Stomach (tissue), 4 donors: ENCODE results near the gene KRTAP13-2.

Source experiments
- CTCF ChIP-seq, 7 experiments: fragments of 450-650 bp in 4 of 7; fragments of 200-600 bp in 3 of 7; sonication (generic) in 3 of 7; IDR thresholded peaks; one replicate each; pipeline ENCODE4 v1.5.1; 2016 to 2019; ENCODE audit warnings: antibody characterized with exemption in 7 of 7, control low read depth in 2 of 7, mild to moderate bottlenecking in 1 of 7
- POLR2A ChIP-seq, 4 donors: fragments of 450-650 bp; IDR thresholded peaks; one replicate each; pipeline ENCODE4 v1.6.1; 2016; ENCODE audit warnings: antibody characterized with exemption in 4 of 4, control low read depth in 2 of 4, mild to moderate bottlenecking in 1 of 4, moderate library complexity in 1 of 4
- POLR2AphosphoS5 ChIP-seq, 3 donors: sonication (generic); formaldehyde crosslinking; IDR thresholded peaks; one replicate each; pipeline ENCODE4 v1.6.1; 2016; ENCODE audit warnings: antibody characterized with exemption in 3 of 3

- TF ChIP-seq POLR2A (IDR thresholded peaks at IDR 0.05) (no peak), POLR2AphosphoS5 (IDR thresholded peaks at IDR 0.05) (no peak), CTCF (IDR thresholded peaks at IDR 0.05) (no peak)
Measured at GRCh38 chr21:30345014-30345413, 27.1 kb downstream of the KRTAP13-2 start.
